NT2/D1 (cell line): ENCODE measurements around the gene TAMALIN.

ENCODE experiments used
- SUZ12 ChIP-seq: IDR thresholded peaks from 2 replicates; pipeline ENCODE4 v1.6.1; 2011; ENCODE audit not compliant: insufficient read length, insufficient read depth; ENCODE audit errors: extremely low read depth
- YY1 ChIP-seq: IDR thresholded peaks from 2 replicates; pipeline ENCODE4 v1.6.1; 2011; ENCODE audit not compliant: insufficient read length, insufficient read depth
- ZNF274 ChIP-seq: IDR thresholded peaks from 2 replicates; pipeline ENCODE4 v1.6.1; 2011; ENCODE audit warnings: mild to moderate bottlenecking, low read depth, low read length

DNA sequence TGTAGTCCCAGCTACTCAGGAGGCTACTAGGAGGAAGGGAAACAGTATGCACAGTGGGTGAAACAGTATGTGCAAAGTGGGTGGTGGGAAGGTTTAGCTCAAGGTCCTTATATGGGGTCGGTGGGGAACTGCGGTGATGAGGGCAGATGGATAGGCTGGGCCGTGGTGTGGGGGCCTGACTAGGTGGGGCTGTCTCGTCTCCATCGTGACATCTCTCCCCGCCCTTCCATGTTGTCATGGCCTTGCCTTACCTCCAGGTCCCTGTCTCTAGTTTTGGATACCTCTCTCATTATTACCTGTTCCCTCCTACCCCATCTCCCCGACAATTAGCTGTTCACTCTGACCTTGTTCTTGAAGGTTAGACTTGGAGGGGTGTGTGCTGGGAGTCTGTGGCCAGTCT is 40.1 kb downstream of the TAMALIN start:
- TF ChIP-seq ZNF274 (no peak), YY1 (no peak), SUZ12 (no peak)
